Measurements from ENCODE around the gene TTC8.

TTC8 gene

GRCh38 chr14:88870777-88871176 lies 46.3 kb downstream of the TTC8 start:
- DNase-seq, result no peak

GRCh38 chr14:88871429-88871828 lies 47.0 kb downstream of the TTC8 start:
- no peak for DNase-seq

- DNase-seq, result no peak
Observed at GRCh38 chr14:88872976-88873375, 48.5 kb downstream of the TTC8 start.

GRCh38 chr14:88877192-88877591 lies 52.7 kb downstream of the TTC8 start:
- no peak for DNase-seq

- no peak for DNase-seq
Observed at GRCh38 chr14:88879022-88879421, 54.6 kb downstream of the TTC8 start.

- no peak for DNase-seq
Observed at GRCh38 chr14:88882236-88882635, 57.8 kb downstream of the TTC8 start.

- no peak for DNase-seq
Observed at GRCh38 chr14:88895116-88895515, 70.7 kb downstream of the TTC8 start.

GRCh38 chr14:88901189-88901588 lies 76.7 kb downstream of the TTC8 start:
- DNase-seq, result no peak

GRCh38 chr14:88901991-88902390 lies 77.5 kb downstream of the TTC8 start:
- DNase-seq, result no peak

GRCh38 chr14:88902850-88903249 lies 78.4 kb downstream of the TTC8 start:
- no peak for DNase-seq

- no peak for DNase-seq
Observed at GRCh38 chr14:88904206-88904647, 79.8 kb downstream of the TTC8 start.

- DNase-seq, result no peak
Observed at GRCh38 chr14:88904864-88905263, 80.4 kb downstream of the TTC8 start.

- DNase-seq, result no peak
Observed at GRCh38 chr14:88908216-88908615, 83.8 kb downstream of the TTC8 start.

- DNase-seq, result no peak
Observed at GRCh38 chr14:88910386-88910785, 85.9 kb downstream of the TTC8 start.

- no peak for DNase-seq
Observed at GRCh38 chr14:88911809-88912208, 87.4 kb downstream of the TTC8 start.

- no peak for DNase-seq
Observed at GRCh38 chr14:88914956-88915355, 90.5 kb downstream of the TTC8 start.

- no peak for DNase-seq
Observed at GRCh38 chr14:88919502-88919901, 95.1 kb downstream of the TTC8 start.

Measured in NCI-H526 treated with DMSO at 0.1 percent for 48 hours (cell line).